ENCODE measurements around the gene OR10J4.
A peak's percentile ranks its signal among the peaks of the same experiment; 100 is the strongest.
"Not testable (repeated sequence)": the region's sequence is repeated elsewhere in the genome, so short reads cannot be mapped to it uniquely, and the experiment has no call there.

The OR10J4 gene

GRCh38 chr1:159443066-159443750, 11.2 kb downstream of the OR10J4 start:
- Histone ChIP-seq H3K27me3 (ENCODE audit: low read depth, low read length) (no peaks in the 10 kb centered on the region), H3K4me3 (ENCODE audit: low read depth in 1 of 2, low read length in 2 of 2) (no peak overlapping the region), H3K36me3 (ENCODE audit: control insufficient read depth in 1 of 2, insufficient read depth in 2 of 2, low read length in 2 of 2) (no peaks in the 10 kb centered on the region), H3K9me3 (ENCODE audit: control insufficient read depth in 1 of 2, low read length in 2 of 2) (no peaks in the 10 kb centered on the region), H3K4me1 (ENCODE audit: control insufficient read depth in 1 of 2, insufficient read depth in 2 of 2, low read length in 2 of 2) (no peaks in the 10 kb centered on the region), H3K27ac (ENCODE audit: low read length) (no peak overlapping the region)

GRCh38 chr1:159444511-159444910, 12.5 kb downstream of the OR10J4 start:
- H3K4me3 ChIP-seq (ENCODE audit: low read depth in 1 of 2, low read length in 2 of 2) = no peak overlapping the region
- H3K27ac ChIP-seq (ENCODE audit: low read length) = no peak overlapping the region
- H3K36me3 ChIP-seq (ENCODE audit: control insufficient read depth in 1 of 2, insufficient read depth in 2 of 2, low read length in 2 of 2) = no peaks in the 10 kb centered on the region
- no peaks in the 10 kb centered on the region for H3K4me1 ChIP-seq (ENCODE audit: control insufficient read depth in 1 of 2, insufficient read depth in 2 of 2, low read length in 2 of 2)
- H3K9me3 ChIP-seq (ENCODE audit: control insufficient read depth in 1 of 2, low read length in 2 of 2) = no peaks in the 10 kb centered on the region
- H3K27me3 ChIP-seq (ENCODE audit: low read depth, low read length) = no peaks in the 10 kb centered on the region

- H3K4me1 ChIP-seq (ENCODE audit: control insufficient read depth in 1 of 2, insufficient read depth in 2 of 2, low read length in 2 of 2) = no peaks in the 10 kb centered on the region
- no peaks in the 10 kb centered on the region for H3K27me3 ChIP-seq (ENCODE audit: low read depth, low read length)
- no peak overlapping the region for H3K4me3 ChIP-seq (ENCODE audit: low read depth in 1 of 2, low read length in 2 of 2)
- no peaks in the 10 kb centered on the region for H3K36me3 ChIP-seq (ENCODE audit: control insufficient read depth in 1 of 2, insufficient read depth in 2 of 2, low read length in 2 of 2)
- no peaks in the 10 kb centered on the region for H3K9me3 ChIP-seq (ENCODE audit: control insufficient read depth in 1 of 2, low read length in 2 of 2)
- no peak overlapping the region for H3K27ac ChIP-seq (ENCODE audit: low read length)
These were observed 16.2 kb downstream of the OR10J4 start for GRCh38 chr1:159448181-159448580.

GRCh38 chr1:159449605-159450004, 17.6 kb downstream of the OR10J4 start:
- not testable (repeated sequence) for H3K27ac ChIP-seq (ENCODE audit: low read length); H3K9me3 ChIP-seq (ENCODE audit: control insufficient read depth in 1 of 2, low read length in 2 of 2)

GRCh38 chr1:159459551-159459950, 27.5 kb downstream of the OR10J4 start:
- Histone ChIP-seq H3K27ac (ENCODE audit: low read length) (no peak overlapping the region), H3K9me3 (ENCODE audit: control insufficient read depth in 1 of 2, low read length in 2 of 2) (peaks cover 0 to 6% of the 10 kb centered on the region in 2 donors), H3K4me3 (ENCODE audit: low read depth in 1 of 2, low read length in 2 of 2) (no peak overlapping the region), H3K36me3 (ENCODE audit: control insufficient read depth in 1 of 2, insufficient read depth in 2 of 2, low read length in 2 of 2) (no peaks in the 10 kb centered on the region), H3K27me3 (ENCODE audit: low read depth, low read length) (no peaks in the 10 kb centered on the region), H3K4me1 (ENCODE audit: control insufficient read depth in 1 of 2, insufficient read depth in 2 of 2, low read length in 2 of 2) (no peaks in the 10 kb centered on the region)

More at GRCh38 chr1:159449605-159450004, 17.6 kb downstream of the OR10J4 start:
- H3K36me3 ChIP-seq (ENCODE audit: control insufficient read depth in 1 of 2, insufficient read depth in 2 of 2, low read length in 2 of 2); H3K4me3 ChIP-seq (ENCODE audit: low read depth in 1 of 2, low read length in 2 of 2); H3K4me1 ChIP-seq (ENCODE audit: control insufficient read depth in 1 of 2, insufficient read depth in 2 of 2, low read length in 2 of 2); H3K27me3 ChIP-seq (ENCODE audit: low read depth, low read length): not testable (repeated sequence)

- H3K36me3 ChIP-seq (ENCODE audit: control insufficient read depth in 1 of 2, insufficient read depth in 2 of 2, low read length in 2 of 2) = no peaks in the 10 kb centered on the region
- no peaks in the 10 kb centered on the region for H3K27me3 ChIP-seq (ENCODE audit: low read depth, low read length)
- H3K4me3 ChIP-seq (ENCODE audit: low read depth in 1 of 2, low read length in 2 of 2) = no peak overlapping the region
- peaks cover 0 to 3% of the 10 kb centered on the region in 2 donors for H3K4me1 ChIP-seq (ENCODE audit: control insufficient read depth in 1 of 2, insufficient read depth in 2 of 2, low read length in 2 of 2)
- no peak overlapping the region for H3K27ac ChIP-seq (ENCODE audit: low read length)
- H3K9me3 ChIP-seq (ENCODE audit: control insufficient read depth in 1 of 2, low read length in 2 of 2) = peaks cover 0 to 6% of the 10 kb centered on the region in 2 donors
These were observed 33.2 kb downstream of the OR10J4 start for GRCh38 chr1:159465191-159465603.

- Histone ChIP-seq H3K4me3 (ENCODE audit: low read depth in 1 of 2, low read length in 2 of 2) (no peak overlapping the region), H3K27ac (ENCODE audit: low read length) (no peak overlapping the region), H3K27me3 (ENCODE audit: low read depth, low read length) (no peaks in the 10 kb centered on the region)
These were observed 36.3 kb downstream of the OR10J4 start for GRCh38 chr1:159468321-159468720.

GRCh38 chr1:159469921-159470533, 38.0 kb downstream of the OR10J4 start:
- Histone ChIP-seq H3K27ac (ENCODE audit: low read length) (peak overlapping the region; percentile 5), H3K27me3 (ENCODE audit: low read depth, low read length) (no peaks in the 10 kb centered on the region), H3K4me1 (ENCODE audit: control insufficient read depth in 1 of 2, insufficient read depth in 2 of 2, low read length in 2 of 2) (peaks cover 0 to 3% of the 10 kb centered on the region in 2 donors), H3K4me3 (ENCODE audit: low read depth in 1 of 2, low read length in 2 of 2) (no peak overlapping the region), H3K9me3 (ENCODE audit: control insufficient read depth in 1 of 2, low read length in 2 of 2) (no peaks in the 10 kb centered on the region), H3K36me3 (ENCODE audit: control insufficient read depth in 1 of 2, insufficient read depth in 2 of 2, low read length in 2 of 2) (no peaks in the 10 kb centered on the region)

More at GRCh38 chr1:159468321-159468720, 36.3 kb downstream of the OR10J4 start:
- peaks cover 0 to 2% of the 10 kb centered on the region in 2 donors for H3K9me3 ChIP-seq (ENCODE audit: control insufficient read depth in 1 of 2, low read length in 2 of 2)
- peaks cover 0 to 3% of the 10 kb centered on the region in 2 donors for H3K4me1 ChIP-seq (ENCODE audit: control insufficient read depth in 1 of 2, insufficient read depth in 2 of 2, low read length in 2 of 2)
- H3K36me3 ChIP-seq (ENCODE audit: control insufficient read depth in 1 of 2, insufficient read depth in 2 of 2, low read length in 2 of 2) = no peaks in the 10 kb centered on the region

- H3K36me3 ChIP-seq (ENCODE audit: control insufficient read depth in 1 of 2, insufficient read depth in 2 of 2, low read length in 2 of 2) = no peaks in the 10 kb centered on the region
- peaks cover 0 to 3% of the 10 kb centered on the region in 2 donors for H3K4me1 ChIP-seq (ENCODE audit: control insufficient read depth in 1 of 2, insufficient read depth in 2 of 2, low read length in 2 of 2)
- no peak overlapping the region for H3K4me3 ChIP-seq (ENCODE audit: low read depth in 1 of 2, low read length in 2 of 2)
- H3K27me3 ChIP-seq (ENCODE audit: low read depth, low read length) = no peaks in the 10 kb centered on the region
- no peak overlapping the region for H3K27ac ChIP-seq (ENCODE audit: low read length)
- no peaks in the 10 kb centered on the region for H3K9me3 ChIP-seq (ENCODE audit: control insufficient read depth in 1 of 2, low read length in 2 of 2)
These were observed 41.3 kb downstream of the OR10J4 start for GRCh38 chr1:159473335-159473734.

- Histone ChIP-seq H3K4me1 (ENCODE audit: control insufficient read depth in 1 of 2, insufficient read depth in 2 of 2, low read length in 2 of 2) (no peaks in the 10 kb centered on the region), H3K36me3 (ENCODE audit: control insufficient read depth in 1 of 2, insufficient read depth in 2 of 2, low read length in 2 of 2) (no peaks in the 10 kb centered on the region), H3K27ac (ENCODE audit: low read length) (no peak overlapping the region), H3K9me3 (ENCODE audit: control insufficient read depth in 1 of 2, low read length in 2 of 2) (no peaks in the 10 kb centered on the region), H3K4me3 (ENCODE audit: low read depth in 1 of 2, low read length in 2 of 2) (no peak overlapping the region), H3K27me3 (ENCODE audit: low read depth, low read length) (no peaks in the 10 kb centered on the region)
These were observed 42.9 kb downstream of the OR10J4 start for GRCh38 chr1:159474926-159475325.
